HG03025 (cell line): ENCODE results near the gene AKNAD1.

Experiments used
- ATAC-seq: cut with Tn5 transposase; IDR thresholded peaks from one replicate; pipeline ENCODE4 v1.9.1; 2021; ENCODE audit warnings: mild to moderate bottlenecking, moderate library complexity; ENCODE audit not compliant: unreplicated experiment, low FRiP score

AKNAD1 gene

DNA sequence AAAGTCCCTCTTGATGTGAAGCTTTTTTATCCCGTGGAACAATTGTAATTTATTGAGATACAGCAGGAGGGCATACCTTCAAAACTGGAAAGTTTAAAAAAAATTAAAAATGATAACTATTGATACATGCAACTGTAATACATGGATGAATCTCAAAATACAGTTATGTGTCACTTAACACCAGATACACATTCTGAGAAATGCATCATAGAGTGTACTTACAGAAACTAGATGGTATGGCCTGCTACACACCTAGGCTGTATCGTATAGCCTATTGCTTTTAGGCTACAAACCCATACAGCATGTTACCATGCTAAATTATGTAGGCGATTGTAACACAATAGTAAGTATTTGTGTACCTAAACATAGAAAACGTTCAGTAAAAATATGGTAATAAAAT, 7.1 kb upstream of the AKNAD1 start:
- ATAC-seq = no peak

DNA sequence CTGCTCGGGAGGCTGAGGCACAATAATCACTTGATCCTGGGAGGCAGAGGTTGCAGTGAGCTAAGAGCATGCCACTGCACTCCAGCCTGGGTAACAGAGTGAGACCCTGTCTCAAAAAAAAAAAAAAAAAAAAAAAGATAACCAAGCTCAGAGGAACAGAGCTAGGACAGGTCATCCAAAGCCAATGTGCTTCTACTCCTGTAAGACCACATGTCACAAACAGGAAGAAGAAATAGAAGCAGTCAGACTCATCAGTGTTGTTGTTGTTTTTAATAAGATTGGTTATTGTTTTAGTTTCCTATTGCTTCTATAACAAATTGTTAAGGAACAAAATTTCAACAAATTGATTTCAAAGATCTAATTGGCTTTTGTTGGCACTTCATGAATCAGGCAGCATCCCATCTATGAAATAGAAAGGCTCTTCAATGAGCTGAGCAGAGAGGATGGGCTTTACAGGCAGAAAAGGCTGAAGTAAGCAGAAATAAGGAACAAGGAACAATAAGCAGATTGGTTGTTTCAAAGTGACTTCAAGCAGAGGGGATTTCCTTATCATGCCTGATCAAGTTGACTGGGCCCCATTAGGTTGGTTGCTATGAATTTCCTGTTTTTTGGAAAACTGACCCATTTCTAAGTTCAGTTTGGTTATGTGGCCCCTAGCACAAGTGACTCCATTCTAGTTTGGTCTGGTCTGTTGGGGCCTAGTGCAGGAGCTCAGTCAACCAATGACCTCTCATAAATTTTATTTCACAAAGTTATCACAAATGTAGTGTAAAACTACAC, 6.0 kb upstream of the AKNAD1 start:
- no peak for ATAC-seq

DNA sequence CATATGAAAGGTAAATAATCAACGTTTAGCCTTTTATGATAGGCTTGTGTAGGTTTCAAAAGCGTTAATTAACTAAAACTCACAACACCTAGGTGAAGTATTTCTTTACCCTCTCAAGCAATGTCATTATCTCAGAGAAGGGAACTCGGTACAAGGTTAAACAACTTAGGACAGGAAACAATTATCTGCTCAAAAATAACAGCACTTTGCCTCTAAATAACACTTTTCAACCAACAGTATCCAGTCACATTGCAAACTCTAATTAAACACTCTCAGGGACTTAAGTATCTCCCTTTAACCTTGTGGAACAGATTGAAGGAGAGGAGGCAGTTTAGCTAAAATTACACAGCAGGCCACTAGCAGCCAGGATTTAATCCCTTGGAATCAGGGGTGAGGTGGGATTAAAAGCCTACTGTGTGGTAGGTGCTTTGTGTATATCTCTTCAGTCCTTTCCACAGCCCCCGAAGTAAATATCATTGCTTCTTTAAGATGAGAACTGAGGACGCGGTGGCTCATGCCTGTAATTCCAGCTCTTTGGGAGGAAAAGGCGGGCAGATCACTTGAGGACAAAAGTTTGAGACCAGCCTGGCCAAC, 5.2 kb upstream of the AKNAD1 start:
- no peak for ATAC-seq

DNA sequence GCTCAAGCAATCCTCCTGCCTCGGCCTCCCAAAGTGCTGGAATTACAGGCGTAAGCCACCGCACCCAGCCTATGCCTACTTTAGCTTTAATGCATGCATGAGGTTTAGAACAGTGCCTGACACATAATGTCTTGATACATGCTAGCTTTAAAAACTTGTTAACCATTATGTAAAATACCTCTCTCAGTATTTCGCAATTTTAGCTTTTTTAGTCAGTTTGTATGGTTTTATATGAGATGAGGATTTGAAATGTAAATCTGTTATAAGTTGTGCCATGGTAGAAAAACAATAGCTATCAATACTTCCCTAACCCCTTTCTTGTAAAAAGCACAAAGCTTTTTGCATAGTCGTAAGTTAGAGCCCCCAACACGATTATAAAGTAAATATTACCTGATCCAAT, 4.7 kb upstream of the AKNAD1 start:
- ATAC-seq = no peak

DNA sequence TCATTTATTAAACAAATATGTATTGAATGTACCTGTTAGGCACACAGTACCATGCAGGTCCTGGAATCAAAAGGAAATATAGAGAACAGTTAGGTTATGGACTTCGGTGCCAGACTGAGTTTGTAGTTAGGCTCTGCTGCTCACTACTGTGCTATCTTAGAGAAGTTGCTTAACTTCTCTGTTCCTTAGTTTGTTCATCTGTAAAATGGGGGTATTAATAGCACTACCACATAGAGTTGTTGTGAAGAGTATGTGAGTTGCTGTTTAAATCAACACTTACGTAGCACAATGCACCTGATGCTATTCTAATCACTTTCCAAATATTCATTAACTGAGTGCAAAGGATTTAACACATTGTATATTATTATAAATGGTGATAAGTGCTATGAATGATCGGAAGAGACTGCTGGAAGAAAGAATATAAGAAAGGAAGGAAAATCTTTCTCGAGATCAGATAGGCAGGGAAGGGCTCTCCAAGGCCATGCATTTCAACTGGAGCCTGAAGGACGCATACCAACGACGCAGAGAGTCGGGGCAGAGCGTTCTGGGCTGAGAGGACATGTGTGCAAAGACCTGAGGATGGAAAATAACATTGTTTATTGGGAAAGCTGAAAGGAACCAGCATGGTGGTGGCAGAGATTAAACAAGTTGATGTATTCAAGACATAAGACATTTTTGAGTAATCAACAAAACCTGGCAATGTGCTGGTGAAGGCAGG, 3.5 kb upstream of the AKNAD1 start:
- no peak for ATAC-seq

DNA sequence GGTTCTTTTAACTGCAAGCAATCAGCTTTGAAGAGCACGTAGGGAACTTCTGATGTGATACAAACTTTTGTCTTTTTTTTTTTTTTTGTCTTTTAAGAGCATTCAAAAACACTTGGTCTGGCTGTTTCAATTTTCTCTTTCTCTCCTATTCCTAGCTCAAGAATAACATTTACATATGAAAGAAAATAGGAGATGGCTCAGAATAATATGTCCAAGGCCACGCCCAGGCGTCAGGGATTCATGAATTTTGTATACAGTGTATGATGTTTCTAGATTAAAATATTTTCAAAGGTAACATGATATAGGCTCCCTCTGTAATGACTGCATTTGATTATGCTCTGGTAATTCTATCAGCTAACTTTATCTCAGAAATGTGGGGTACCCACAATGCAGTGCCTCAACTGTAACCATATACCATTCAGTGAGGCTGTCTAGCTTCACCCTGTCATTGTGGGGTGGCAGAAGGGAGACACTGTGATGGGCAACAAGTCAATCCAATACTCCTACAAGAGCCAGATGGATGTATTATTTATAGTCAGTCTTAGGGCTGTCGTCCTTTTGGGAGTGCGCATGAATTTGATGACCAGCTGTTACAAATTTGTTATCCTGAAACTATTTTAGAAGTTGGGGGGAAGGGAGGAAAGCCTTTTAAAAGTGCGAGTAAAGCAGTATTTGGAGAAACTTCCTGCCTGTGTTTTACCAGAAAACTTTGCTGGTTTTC, 1.5 kb upstream of the AKNAD1 start:
- no peak for ATAC-seq

DNA sequence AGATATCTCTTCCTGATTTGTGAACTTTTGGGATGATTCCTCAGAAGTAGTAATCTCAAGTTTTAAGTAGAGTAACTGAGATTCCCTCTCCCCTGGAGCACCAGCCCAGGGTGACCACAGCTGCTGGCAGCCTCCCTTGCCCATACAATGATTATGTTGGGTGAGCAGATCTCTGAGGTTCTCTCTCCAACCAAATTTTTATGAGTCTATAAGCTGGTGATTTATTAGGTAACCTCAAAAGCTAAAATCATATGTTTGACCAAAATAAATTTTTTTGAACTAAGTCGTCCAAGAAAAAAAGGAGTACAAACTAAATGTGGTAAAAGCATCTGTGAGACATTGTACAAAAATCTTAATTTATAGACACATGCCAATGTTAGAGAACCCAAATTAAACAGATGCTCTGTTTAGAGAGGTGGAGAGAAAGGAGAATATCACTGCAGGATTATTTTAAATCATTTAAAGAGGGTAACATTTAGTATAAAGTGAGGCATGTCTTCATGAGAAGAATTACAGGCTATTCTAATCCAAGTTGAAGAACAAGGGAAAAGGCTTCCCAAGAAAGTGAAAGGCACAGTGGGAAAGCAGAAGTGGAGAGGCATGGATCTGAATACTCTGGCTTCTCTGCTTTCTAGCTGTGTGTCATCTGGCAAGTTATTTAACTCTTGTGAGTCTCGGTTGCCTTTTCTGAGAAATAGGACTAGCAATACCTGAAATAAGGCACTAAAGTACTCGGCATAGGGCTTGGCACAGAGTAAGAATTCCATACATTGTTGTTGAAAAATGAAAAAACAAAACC, 2.5 kb downstream of the AKNAD1 start:
- no peak for ATAC-seq

DNA sequence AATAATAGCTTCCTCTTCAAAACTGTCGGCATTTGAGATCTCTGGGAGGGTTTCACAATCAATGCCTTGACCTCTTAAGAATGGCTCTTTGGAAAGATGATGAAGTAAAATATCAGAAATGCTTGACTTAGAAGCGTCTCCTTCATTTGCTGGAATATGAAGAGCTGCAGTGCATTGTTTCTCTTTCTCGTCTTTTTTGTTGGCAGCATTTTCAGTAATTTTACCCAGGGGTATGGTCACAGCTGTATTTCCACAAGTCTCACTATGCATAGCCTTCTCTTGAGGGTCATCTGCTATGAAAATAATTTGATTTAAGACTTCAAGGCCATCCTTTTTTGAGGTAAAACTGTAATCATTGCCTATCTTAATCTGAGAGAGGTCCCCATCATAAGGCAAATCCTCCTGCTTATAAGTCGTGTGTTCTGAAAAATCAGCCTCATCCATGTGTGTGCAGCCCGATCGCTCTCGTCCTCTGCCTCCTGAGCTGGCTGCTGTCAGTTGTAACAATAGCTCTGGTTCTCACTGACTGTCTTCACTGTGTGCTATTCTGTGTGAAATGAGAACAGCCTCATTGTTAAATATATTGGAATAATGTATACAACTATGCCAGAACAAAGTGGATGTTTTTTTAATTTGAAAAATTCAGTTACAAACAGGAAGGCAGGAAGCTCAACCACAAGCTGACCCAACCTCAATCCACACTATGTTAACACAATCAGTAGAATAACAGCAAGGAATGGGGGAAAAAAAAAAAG, 4.5 kb downstream of the AKNAD1 start:
- no peak for ATAC-seq

DNA sequence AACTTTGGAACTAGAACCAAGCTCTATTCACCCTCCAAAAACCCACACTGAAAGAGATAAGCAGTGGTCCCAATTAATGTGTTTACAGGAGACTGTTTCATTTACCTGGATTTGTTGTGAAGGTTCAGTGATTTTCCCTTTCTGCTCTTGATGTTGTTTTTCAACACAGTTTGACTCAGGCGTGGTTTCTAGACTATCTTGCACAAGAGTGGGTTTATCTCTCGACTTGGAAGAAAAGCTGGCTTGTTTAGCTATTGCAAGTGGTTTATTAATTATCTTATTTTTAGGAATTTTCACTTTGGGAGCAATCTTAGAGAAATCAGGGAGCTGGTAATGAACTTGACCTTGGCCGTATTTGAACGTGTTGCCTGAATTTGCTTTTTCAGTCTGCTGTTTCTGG, 5.3 kb downstream of the AKNAD1 start:
- ATAC-seq = no peak

DNA sequence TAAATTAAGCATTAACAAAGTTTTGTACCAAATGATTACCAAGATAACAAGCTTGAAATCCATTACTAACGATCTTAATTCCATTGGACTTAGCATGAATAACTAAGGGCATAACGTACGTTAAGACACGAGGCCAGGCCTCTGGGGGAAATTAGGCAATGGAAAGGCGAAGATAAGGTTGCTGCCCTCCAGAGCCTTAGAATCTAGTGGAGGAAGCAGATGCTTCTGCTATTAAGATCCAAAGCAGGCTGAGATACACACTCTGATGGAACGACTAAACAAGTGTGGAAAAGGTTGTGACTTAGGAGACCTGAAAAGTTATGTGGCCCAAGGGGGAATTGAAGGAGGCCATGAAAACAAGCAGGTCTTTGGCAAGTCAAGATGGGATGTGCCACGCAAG, 6.0 kb downstream of the AKNAD1 start:
- no peak for ATAC-seq

DNA sequence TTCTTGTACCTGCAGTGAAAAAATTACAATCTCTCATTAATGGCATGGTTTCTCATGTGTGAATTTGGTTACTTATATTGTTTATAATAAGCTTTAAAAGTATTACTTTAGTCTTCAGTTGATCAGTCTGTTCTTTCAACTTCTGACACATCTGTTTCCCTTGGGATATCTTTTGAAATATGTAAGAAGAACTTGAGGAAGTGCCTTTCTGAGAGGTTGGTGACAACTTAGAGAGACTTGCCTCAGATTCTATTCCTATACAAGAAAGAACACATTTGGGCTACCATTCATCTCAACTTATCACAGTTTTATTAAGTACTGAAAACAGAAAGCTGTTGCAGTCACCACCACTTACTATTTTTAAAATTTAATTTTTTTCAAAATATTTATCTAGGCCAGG, 8.1 kb downstream of the AKNAD1 start:
- ATAC-seq = no peak

DNA sequence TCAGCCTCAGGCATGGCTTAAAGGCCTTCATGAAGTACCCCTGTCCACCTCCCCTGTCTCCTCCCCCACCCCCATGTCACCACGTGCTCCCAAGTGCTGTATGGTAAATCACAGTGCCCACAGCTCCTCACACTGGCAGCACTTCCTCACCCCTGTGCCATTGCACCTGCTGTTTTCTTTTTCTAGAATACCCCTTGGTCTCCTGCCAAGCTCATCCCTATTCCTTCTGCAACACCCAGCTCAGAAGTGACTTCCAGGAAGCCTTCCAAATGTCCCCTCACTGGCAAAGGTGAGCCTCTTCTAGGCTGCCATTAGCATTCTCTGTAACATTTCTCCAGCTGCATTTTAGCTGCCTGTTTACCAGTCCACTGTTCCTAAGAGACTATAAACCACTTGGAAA, 9.4 kb downstream of the AKNAD1 start:
- ATAC-seq = no peak

DNA sequence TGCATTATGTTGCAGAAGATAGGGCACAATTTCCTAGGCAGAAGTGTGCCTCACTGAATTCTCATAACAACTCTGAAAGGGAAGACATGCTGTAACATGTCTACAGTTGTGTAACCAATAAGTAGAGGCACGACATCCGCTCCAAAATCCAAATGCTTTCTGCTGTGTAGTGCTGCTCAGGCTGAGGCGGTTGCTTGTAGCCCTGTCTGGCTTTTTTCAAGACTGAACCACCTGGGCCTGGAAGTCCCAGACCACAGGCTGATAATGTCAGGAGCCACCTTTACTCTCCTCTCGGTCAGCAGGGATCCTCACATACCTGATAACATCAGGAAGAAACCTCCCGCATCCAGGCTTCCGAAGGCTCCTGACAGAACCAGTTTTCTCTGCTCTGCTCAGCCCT, 10.9 kb downstream of the AKNAD1 start:
- ATAC-seq = no peak

DNA sequence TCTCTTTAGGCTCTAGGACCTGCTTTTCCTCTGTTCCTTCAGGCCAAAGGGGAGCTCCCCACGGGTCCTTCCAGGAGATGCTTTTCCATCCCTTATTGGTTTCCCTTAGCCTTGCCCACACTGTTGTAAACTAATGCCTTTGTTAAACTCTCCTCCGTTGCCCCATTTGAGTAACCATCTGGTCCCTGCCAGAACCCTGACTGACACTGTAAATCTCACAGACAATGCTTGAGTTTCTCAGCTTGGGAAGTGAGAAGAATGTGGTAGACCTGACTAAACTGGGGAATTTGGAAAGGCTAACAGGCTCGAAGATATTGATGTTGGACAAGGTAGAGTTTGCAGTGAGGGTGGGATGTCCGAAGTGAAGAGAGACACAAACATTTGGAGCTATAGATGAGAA, 11.4 kb downstream of the AKNAD1 start:
- ATAC-seq = no peak

DNA sequence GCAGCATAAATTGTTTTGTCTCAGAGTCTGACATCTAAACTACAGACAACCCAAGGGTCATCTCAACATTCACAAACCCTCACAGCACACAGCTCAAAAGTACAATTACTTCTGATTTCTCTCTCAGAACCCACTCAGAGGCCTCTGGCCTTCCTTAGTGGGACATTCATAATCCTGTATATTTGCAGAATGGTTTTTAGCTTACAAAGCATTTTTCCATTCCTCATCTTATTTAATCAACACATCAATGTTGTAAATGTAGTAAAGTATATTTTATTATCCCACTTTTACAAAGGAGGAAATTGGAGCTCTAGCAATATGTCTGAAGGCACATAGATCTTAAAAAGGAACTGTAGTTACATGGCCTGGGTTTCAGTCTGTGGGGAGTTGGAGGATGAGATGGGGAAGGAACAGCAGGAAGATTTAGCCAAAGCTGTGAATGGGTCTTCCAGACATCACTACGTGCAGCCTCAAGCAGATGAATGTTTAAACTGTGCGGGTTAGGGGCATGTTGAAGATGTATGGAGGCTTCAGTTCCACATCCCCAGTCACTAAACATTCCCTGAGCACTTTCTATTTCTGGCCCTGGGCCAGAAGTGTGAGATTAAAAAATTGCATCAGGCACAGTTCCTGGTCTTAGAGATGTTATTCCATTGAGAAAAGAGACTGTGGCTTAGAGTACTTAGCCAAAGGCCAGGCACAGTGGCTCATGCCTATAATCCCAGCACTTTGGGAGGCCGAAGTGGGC, 13.3 kb downstream of the AKNAD1 start:
- no peak for ATAC-seq

DNA sequence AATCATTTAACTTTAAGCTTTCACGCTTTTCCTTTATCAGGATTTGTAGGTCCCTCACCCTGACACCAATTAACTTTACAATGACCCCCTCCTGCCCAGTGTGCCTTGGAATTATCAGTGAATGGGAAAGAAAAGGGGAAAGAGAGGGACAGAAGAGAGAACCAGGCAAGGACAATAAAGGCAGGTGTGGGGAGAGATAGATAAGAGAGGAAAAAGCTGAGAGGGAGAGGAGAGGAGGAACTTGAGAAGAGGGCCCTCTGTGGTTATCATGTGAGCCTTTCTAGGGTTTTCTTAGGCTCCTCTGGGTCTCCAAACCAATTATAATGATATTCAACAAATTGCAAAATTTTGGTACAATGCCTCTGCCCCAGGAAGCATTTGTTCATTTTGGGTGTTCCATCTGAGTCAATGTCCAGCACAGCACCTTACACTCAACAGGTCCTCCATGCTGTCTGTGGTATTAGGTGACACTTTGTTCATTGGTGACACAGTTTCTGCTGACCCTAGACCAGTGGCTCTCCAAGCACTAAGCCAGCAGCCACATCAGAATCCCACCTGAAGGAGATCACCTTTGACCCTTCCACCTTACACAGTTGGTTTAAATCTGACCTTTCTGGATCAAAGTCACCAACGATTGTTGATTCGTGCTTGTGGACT, 14.2 kb downstream of the AKNAD1 start:
- ATAC-seq = no peak

DNA sequence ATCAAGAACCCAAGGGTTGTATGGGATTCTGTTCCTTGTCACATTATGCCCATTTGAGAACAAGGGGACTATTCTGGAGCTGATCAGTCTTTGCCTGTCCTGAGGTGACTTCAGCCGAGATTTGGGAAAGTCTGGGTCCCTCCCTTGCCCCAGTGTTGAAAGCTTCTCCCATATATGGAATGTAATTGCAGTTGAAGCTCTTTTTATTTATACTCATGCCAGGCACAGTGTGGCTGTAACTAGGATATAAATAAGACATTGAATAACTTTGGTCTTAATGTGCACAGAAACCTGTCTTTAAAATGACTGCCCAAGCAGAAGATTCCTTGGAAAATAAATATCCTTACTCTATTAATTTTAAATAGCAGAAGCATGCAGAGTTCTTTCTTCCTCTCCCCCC, 15.2 kb downstream of the AKNAD1 start:
- ATAC-seq = no peak

DNA sequence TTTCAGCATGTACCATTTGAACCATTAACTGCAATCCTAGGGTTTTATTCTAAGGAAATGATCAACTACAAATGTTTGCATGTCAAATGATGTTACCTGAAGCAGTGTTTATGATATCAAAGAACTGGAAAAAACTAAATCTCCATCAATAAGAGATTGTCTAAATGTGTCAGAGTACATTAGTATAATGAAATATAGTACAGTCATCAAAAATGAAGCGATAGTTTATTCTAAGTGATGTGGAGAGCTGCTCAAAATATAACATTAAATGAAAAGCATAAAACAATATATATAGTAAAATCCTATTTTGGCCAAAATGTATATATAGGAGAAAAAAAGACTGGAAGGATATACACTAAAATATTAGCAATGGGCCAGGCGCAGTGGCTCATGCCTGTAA, 24.0 kb downstream of the AKNAD1 start:
- no peak for ATAC-seq

DNA sequence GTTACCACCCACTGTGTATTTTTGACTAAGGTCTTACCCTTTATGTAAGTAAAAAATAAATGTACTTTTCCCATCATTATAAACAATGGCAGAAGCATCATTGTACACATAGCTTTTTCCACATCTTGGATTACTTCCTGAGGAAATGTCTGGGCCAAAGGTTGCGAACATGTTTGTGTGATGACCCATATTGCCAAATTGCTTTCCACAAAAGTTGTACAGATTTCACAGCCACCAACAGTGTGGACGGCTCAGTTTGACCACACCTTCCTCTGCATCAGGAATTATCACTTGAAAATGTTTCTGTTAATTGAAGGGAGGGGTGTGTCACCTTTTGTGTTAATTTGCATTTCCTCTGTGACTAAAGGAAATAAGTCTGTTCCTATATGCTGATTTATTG, 25.7 kb downstream of the AKNAD1 start:
- ATAC-seq = no peak
